Measurements from ENCODE around the gene GAA. TPM values are rescaled to one million over a fixed set of nuclear protein-coding genes. Genes with fewer than 3 reads are reported as not detected.

The GAA gene
- total and polyA plus RNA-seq, 2 of the 13 experiments (the other 11 are each of a cell fraction or from before 2014, with no cell fraction given) = 21.6 to 36.4 TPM

DNA sequence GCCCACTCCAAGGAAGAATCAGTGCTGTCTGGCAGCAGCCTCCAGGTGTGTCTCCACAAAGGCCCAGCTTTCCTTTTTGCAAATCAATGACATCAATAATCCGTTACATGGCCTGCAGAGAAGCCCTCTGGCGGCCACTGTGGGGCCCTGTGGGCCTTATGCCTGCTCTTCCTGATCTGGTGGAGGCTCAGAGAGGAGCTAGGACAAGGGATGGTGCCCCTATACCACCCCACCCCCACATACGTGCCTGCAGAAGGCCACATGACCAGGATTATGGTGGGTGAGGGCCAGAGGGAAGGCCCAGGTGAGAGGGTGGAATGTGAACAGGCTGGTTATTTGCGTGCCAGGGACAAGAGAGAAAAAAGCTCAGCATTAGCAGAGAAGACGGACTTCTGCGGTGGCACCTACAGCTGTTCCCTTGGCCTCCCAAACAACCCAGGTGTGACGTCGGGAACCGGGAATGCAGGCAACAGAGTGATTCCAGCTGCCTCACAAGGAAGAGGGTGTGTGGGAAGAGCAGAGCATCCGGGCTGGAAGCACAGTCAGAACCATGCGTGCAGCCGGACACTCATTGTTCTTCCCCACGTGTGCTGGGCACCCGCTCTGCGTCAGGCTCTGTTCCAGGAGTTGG, 23.1 kb downstream of the GAA start:
- FAIRE-seq = peak; percentile 92
- DNase-seq (ENCODE audit: low spot score) = peak; percentile 75
- CTCF ChIA-PET (ENCODE audit: low intra/inter-chr PET ratio, low total read pairs) = interaction anchor here (1.2 to 1.7 kb wide), 3 partner anchors 42 to 119 kb away, joined by 5 to 13 read pairs (median 7); no protein-coding TSS in a partner anchor
- in situ Hi-C loops (cut with HindIII; ENCODE audit: extremely low pct_ligation_motif_present, low pct_unique_long_range_greater_than_20kb) (loop anchor here (5.0 kb wide), 1 partner anchor 117 kb away; no protein-coding TSS in a partner anchor), intact Hi-C loops (cut with micrococcal nuclease; ENCODE audit: unreplicated experiment) (loop anchor here (1.0 to 2.0 kb wide), 2 partner anchors 42 to 118 kb away; no protein-coding TSS in a partner anchor)
- POLR2A ChIA-PET = interaction anchor here (0.6 to 1.9 kb wide), 14 partner anchors 9 to 137 kb away, joined by 3 to 18 read pairs (median 4); partner anchors contain the start of genes GAA, SGSH and SLC26A11
- Histone ChIP-seq H3K79me2 (ENCODE audit: insufficient read depth, low read length) (no peaks in the 10 kb centered on the region), H3K36me3 (replicated peaks in 1 of 2; ENCODE audit: control insufficient read depth in 1 of 2, insufficient read depth in 2 of 2, low read length in 2 of 2) (no peaks in the 10 kb centered on the region), H3K4me2 (ENCODE audit: low read depth, low read length) (peak overlapping the region; percentile 53), H4K20me1 (ENCODE audit: insufficient read depth, low read length) (no peaks in the 10 kb centered on the region), H3K9ac (ENCODE audit: insufficient read depth, low read depth, low read length) (no peak overlapping the region), H2AFZ (ENCODE audit: low read length) (no peak overlapping the region), H3K9me3 (ENCODE audit: low read length) (no peaks in the 10 kb centered on the region), H3K4me1 (ENCODE audit: insufficient read depth, low read length) (peaks cover 20% of the 10 kb centered on the region), H3K4me3 (replicated peaks in 1 of 3; ENCODE audit: insufficient read depth in 1 of 3, low read depth in 2 of 3, low read length in 3 of 3) (peak overlapping the region in 1 of 3 experiments; percentile 0; a peak in 1 of 6 replicates), H3K27me3 (ENCODE audit: control insufficient read depth in 1 of 2, insufficient read depth in 2 of 2, low read length in 2 of 2) (no peaks in the 10 kb centered on the region; a peak in 2 of 5 replicates), H3K27ac (ENCODE audit: extremely low read length, insufficient read depth, low read length) (no peak overlapping the region)
- whole genome bisulfite sequencing (ENCODE audit: low lambda C conversion rate) = 43% methylated on average over 15 of the region's 15 CpGs
- BruUV-seq (replicated peaks) = no TSS peak
- ATAC-seq = peak; percentile 95
- TF ChIP-seq MYC (CRISPR knock-in tag; IDR thresholded peaks at IDR 0.05; ENCODE audit: borderline replicate concordance) (0 out of 2 replicates have a peak, but pooled peaks have one; percentile 27), KLF16 (CRISPR knock-in tag; IDR thresholded peaks at IDR 0.05) (peak in 1 of 2 experiments; percentile 54; a peak in 1 of 4 replicates), HMG20A (CRISPR knock-in tag; IDR thresholded peaks at IDR 0.05; ENCODE audit: borderline replicate concordance) (no peak), HOXA3 (CRISPR knock-in tag; IDR thresholded peaks at IDR 0.05) (peak; percentile 45; the same call in 1 of the 2 replicates), ZNF616 (CRISPR knock-in tag; IDR thresholded peaks at IDR 0.05; ENCODE audit: low read depth) (no peak), MED1 (CRISPR knock-in tag; IDR thresholded peaks at IDR 0.05) (0 out of 2 replicates have a peak, but pooled peaks have one; percentile 15), ZNF674 (CRISPR knock-in tag; IDR thresholded peaks at IDR 0.05; ENCODE audit: low read depth) (no peak), HDAC1 (CRISPR knock-in tag; IDR thresholded peaks at IDR 0.05) (0 out of 2 replicates have a peak, but pooled peaks have one; percentile 34), EP300 (IDR thresholded peaks at IDR 0.05; ENCODE audit: low read depth in 2 of 2, low read length in 2 of 2) (0 out of 4 replicates have a peak, but pooled peaks of 1 of the 2 experiments have one; percentile 23), EP300 (CRISPR knock-in tag; IDR thresholded peaks at IDR 0.05; ENCODE audit: borderline replicate concordance) (no peak), TBP (CRISPR knock-in tag; IDR thresholded peaks at IDR 0.05) (no peak), TMF1 (CRISPR knock-in tag; IDR thresholded peaks at IDR 0.05; ENCODE audit: low read depth) (no peak), GATAD2A (CRISPR knock-in tag; IDR thresholded peaks at IDR 0.05) (peak; percentile 64)
- TF ChIP-seq, protein P1, sequence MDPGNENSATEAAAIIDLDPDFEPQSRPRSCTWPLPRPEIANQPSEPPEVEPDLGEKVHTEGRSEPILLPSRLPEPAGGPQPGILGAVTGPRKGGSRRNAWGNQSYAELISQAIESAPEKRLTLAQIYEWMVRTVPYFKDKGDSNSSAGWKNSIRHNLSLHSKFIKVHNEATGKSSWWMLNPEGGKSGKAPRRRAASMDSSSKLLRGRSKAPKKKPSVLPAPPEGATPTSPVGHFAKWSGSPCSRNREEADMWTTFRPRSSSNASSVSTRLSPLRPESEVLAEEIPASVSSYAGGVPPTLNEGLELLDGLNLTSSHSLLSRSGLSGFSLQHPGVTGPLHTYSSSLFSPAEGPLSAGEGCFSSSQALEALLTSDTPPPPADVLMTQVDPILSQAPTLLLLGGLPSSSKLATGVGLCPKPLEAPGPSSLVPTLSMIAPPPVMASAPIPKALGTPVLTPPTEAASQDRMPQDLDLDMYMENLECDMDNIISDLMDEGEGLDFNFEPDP (CRISPR knock-in tag; conservative IDR thresholded peaks at IDR 0.05) = peak; percentile 11; the same call in 1 of the 2 replicates
- TF ChIP-seq, protein P2, sequence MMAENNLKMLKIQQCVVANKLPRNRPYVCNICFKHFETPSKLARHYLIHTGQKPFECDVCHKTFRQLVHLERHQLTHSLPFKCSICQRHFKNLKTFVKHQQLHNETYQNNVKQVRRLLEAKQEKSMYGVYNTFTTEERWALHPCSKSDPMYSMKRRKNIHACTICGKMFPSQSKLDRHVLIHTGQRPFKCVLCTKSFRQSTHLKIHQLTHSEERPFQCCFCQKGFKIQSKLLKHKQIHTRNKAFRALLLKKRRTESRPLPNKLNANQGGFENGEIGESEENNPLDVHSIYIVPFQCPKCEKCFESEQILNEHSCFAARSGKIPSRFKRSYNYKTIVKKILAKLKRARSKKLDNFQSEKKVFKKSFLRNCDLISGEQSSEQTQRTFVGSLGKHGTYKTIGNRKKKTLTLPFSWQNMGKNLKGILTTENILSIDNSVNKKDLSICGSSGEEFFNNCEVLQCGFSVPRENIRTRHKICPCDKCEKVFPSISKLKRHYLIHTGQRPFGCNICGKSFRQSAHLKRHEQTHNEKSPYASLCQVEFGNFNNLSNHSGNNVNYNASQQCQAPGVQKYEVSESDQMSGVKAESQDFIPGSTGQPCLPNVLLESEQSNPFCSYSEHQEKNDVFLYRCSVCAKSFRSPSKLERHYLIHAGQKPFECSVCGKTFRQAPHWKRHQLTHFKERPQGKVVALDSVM (CRISPR knock-in tag; IDR thresholded peaks at IDR 0.05) = peak; percentile 35; the same call in 1 of the 2 replicates
- TF ChIP-seq, protein P3, sequence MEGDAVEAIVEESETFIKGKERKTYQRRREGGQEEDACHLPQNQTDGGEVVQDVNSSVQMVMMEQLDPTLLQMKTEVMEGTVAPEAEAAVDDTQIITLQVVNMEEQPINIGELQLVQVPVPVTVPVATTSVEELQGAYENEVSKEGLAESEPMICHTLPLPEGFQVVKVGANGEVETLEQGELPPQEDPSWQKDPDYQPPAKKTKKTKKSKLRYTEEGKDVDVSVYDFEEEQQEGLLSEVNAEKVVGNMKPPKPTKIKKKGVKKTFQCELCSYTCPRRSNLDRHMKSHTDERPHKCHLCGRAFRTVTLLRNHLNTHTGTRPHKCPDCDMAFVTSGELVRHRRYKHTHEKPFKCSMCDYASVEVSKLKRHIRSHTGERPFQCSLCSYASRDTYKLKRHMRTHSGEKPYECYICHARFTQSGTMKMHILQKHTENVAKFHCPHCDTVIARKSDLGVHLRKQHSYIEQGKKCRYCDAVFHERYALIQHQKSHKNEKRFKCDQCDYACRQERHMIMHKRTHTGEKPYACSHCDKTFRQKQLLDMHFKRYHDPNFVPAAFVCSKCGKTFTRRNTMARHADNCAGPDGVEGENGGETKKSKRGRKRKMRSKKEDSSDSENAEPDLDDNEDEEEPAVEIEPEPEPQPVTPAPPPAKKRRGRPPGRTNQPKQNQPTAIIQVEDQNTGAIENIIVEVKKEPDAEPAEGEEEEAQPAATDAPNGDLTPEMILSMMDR (CRISPR knock-in tag; IDR thresholded peaks at IDR 0.05) = peak; percentile 89

Data from HepG2 (cell line).